ENCODE measurements around the gene PFN4.

DNA sequence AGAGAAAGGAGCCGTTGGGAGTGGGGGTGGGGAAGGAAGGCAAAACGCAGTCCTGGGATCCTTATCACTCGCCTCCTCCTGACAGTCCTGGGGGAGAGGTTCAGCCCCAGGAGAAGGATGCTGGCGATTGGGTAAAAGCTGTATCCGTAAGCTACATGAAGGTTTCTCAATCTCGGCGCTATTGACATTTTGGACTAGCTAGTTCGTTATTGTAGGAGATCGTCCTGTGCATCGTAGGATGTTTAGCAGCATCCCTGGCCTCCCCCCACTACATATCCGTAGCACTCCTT, 38.0 kb downstream of the PFN4 start:
- TF ChIP-seq, protein P1, sequence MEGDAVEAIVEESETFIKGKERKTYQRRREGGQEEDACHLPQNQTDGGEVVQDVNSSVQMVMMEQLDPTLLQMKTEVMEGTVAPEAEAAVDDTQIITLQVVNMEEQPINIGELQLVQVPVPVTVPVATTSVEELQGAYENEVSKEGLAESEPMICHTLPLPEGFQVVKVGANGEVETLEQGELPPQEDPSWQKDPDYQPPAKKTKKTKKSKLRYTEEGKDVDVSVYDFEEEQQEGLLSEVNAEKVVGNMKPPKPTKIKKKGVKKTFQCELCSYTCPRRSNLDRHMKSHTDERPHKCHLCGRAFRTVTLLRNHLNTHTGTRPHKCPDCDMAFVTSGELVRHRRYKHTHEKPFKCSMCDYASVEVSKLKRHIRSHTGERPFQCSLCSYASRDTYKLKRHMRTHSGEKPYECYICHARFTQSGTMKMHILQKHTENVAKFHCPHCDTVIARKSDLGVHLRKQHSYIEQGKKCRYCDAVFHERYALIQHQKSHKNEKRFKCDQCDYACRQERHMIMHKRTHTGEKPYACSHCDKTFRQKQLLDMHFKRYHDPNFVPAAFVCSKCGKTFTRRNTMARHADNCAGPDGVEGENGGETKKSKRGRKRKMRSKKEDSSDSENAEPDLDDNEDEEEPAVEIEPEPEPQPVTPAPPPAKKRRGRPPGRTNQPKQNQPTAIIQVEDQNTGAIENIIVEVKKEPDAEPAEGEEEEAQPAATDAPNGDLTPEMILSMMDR (conservative IDR thresholded peaks at IDR 0.05; ENCODE audit: low read depth, low read length) = no peak
- TF ChIP-seq CEBPB (IDR thresholded peaks at IDR 0.05; ENCODE audit: low read depth, low read length) = no peak
- no peak for TF ChIP-seq RAD21 (IDR thresholded peaks at IDR 0.05; ENCODE audit: low read length)
- no peak for TF ChIP-seq POLR2A (IDR thresholded peaks at IDR 0.05; ENCODE audit: low read depth, low read length)
